HG03354 (cell line): ENCODE data around the gene ERVFRD-1.

Experiments used
- ATAC-seq: cut with Tn5 transposase; IDR thresholded peaks from one replicate; pipeline ENCODE4 v1.9.1; 2021; ENCODE audit warnings: mild to moderate bottlenecking; ENCODE audit not compliant: unreplicated experiment, poor library complexity, severe bottlenecking

The ERVFRD-1 gene

GRCh38 chr6:11130605-11131004, 19.1 kb upstream of the ERVFRD-1 start:
- no peak for ATAC-seq

- ATAC-seq = no peak
Measured at GRCh38 chr6:11129908-11130565, 18.5 kb upstream of the ERVFRD-1 start.

GRCh38 chr6:11128608-11129007, 17.1 kb upstream of the ERVFRD-1 start:
- no peak for ATAC-seq

DNA sequence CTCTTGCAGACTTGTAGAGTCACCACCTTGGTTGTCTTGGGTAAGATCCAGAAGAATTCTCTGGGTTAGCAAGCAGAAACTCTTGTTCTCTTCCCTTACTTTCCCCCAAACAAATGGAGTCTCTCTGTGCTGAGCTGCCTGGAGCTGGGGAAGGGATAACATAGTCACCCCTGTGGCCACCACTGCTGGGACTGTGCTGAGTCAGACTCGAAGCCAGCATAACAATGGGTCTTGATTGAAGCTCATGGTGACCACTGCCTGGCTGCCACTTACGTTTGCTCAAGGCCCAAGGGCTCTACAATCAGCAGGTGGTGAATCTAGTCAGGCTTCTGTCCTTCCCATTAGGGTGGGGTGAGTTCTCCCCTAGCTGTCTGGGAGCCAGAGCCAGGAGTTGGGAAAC, 15.4 kb upstream of the ERVFRD-1 start:
- ATAC-seq = no peak

GRCh38 chr6:11123978-11124377, 12.5 kb upstream of the ERVFRD-1 start:
- ATAC-seq = no peak

DNA sequence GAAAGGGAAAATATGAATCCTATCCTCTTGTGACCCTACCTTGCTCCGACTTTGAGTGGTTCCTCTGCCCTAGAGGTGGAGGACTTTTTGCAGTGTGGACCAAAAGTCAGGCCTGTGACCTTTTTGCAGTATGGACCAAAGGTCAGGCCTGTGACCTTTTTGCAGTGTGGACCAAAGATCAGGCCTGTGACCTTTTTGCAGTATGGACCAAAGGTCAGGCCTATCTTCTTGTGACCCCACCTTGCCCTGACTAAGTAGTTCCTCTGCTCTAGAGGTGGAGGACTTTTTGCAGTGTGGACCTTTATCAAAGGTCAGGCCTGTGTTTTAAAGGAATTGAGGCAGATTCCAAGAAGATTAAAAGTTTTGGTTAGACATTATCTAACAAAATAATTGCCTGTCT, 10.9 kb upstream of the ERVFRD-1 start:
- no peak for ATAC-seq

GRCh38 chr6:11121851-11122250, 10.3 kb upstream of the ERVFRD-1 start:
- ATAC-seq = no peak

GRCh38 chr6:11120271-11121005, 8.9 kb upstream of the ERVFRD-1 start:
- ATAC-seq = no peak

DNA sequence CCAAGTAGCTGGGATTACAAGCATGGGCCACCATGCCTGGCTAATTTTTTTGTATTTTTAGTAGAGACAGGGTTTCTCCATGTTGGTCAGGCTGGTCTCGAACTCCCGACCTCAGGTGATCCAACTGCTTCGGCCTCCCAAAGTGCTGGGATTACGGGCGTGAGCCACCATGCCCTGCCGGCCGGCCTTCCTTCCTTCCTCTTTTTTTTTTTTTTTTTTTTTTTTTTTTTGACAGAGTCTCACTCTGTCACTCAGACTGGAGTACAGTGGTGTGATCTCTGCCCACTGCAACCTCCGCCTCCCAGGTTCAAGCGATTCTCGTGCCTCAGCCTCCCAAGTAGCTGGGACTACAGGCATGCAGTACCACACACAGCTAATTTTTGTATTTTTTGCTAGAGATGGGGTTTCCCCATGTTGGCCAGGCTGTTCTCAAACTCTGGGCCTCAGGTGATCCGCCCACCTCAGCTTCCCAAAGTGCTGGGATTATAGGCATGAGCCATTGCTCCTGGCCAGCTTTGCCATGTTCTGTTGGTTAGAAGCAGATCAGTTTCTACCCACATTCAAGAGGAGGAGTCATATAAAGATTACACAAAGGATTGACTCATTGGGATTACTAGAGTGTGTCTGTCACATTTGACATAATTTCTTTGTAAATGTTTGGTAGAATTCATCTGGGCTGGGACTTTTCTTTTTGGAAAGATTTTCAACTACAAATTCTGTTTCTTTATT, 4.4 kb upstream of the ERVFRD-1 start:
- ATAC-seq = peak; percentile 70

GRCh38 chr6:11113038-11113437, 1.5 kb upstream of the ERVFRD-1 start:
- no peak for ATAC-seq

DNA sequence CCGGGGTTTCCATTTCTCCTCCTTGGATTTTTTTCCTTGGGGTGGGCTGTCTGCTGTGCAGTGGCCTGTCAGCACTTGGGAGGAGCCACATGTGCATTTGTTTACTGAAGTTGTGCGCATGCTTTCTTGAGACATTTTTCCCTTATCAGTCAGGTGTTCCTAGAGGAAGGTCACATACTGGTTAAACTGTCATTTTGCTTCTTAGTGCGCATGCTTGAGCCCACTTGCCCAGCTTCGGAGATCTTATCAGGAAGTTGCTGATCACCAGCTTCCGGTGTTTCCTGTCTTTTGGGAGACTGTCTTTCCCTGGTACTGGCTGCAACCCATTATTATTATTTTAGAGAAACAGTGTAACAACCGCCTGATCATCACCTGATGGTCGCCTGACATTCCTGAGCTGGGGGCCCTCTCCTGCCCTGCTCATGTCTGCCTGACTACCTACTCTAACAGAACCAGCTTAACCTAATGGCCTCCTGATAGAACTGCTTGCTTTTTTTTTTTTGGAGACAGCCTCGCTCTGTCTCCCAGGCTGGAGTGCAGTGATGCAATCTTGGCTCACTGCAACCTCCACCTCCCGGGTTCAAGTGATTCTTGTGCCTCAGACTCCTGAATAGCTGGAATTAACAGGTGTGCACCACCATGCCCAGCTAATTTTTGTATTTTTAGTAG, 378 bp upstream of the ERVFRD-1 start:
- ATAC-seq = no peak

GRCh38 chr6:11108726-11109125, 2.8 kb downstream of the ERVFRD-1 start:
- ATAC-seq = no peak

GRCh38 chr6:11103065-11103464, 8.5 kb downstream of the ERVFRD-1 start:
- no peak for ATAC-seq

DNA sequence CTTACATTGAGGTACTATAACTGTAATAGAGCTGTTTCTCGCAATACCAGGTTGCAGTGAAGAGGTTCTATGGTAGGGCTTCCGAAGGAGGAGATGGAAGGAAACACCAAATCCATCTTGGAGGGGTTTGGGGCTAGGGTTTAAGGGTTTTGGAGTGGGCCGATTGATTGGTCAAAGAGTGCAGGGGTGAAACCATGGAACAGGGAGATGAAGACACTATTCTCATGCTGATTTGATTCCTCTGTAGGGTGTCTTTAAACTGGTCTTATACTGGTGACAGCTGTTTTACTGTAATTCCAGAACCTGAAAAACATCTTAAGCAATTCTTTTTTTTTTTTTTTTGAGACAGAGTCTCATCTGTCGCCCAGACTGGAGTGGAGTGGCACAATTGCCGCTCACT, 10.1 kb downstream of the ERVFRD-1 start:
- no peak for ATAC-seq

DNA sequence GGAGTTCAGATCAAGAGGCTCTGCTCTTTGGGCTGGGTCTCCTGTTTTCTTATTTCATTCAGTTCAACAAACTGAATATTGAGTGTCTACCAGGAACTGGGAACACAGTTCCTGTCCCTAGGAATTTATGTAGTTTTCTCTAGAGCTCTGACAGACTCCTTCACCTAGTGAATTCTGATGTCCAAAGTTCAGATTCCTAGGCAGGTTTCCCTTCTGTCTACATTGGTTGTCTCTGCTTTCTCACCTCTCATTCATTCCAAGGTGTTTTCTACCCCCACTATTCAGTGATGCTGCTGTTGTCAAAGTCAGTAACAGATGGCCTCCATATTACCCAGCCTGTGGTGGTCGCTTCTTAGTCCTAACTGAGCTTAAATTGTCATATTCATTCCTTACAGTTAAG, 13.5 kb downstream of the ERVFRD-1 start:
- no peak for ATAC-seq

DNA sequence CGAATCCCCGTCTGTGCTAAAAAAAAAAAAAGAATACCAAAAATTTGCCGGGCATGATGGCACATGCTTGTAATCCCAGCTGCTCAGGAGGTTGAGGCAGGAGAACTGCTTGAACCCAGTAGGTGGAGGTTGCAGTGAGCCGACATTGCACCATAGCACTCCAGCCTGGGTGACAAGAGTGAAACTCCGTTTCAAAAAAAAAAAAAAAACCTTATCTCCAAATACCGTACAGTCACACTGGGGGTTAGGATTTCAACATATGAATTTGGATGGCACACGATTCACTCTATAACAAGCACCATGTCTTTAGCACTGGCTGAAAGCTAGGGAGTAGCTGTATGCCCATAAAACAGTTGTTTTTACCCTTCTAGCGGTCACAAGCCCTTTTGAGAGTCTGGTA, 14.0 kb downstream of the ERVFRD-1 start:
- ATAC-seq = no peak

DNA sequence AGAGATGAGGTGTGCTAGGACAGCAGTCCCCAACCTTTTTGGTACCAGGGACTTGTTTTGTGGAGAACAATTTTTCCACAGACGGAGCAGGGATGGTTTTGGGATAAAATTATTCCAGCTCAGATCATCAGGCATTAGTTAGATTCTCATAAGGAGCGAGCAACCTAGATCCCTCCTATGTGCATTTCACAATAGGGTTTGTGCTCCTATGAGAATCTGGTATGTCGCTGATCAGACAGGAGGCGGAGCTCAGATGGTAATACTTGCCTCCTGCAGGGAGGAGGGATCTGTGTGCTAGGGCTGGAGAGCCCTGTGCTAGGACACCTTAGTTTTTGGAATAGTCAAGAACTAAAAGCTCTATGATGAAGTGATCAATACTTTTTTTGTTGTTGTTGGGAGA, 15.4 kb downstream of the ERVFRD-1 start:
- no peak for ATAC-seq

- ATAC-seq = no peak
Measured at GRCh38 chr6:11094941-11095340, 16.6 kb downstream of the ERVFRD-1 start.

- ATAC-seq = peak; percentile 45
Measured at GRCh38 chr6:11094411-11094851, 17.1 kb downstream of the ERVFRD-1 start.
